Lower leg skin (tissue), 3 donors: ENCODE measurements around the gene PAK5.

Experiments used
- CTCF ChIP-seq, 3 donors: fragments of 450-650 bp; IDR thresholded peaks; one replicate each; pipeline ENCODE4 v1.5.1; 2016; ENCODE audit warnings: antibody characterized with exemption in 3 of 3, mild to moderate bottlenecking in 3 of 3, moderate library complexity in 2 of 3
- POLR2A ChIP-seq, 2 donors: fragments of 450-650 bp; IDR thresholded peaks; one replicate each; pipeline ENCODE4 v1.6.1; 2016 to 2017; ENCODE audit warnings: antibody characterized with exemption in 2 of 2, mild to moderate bottlenecking in 1 of 2, moderate library complexity in 1 of 2

- TF ChIP-seq CTCF (IDR thresholded peaks at IDR 0.05), result no peak
- no peak for TF ChIP-seq POLR2A (IDR thresholded peaks at IDR 0.05)
Measured at GRCh38 chr20:9758752-9759151, 80.1 kb downstream of the PAK5 start.
